ENCODE results near the gene GPHA2.
"Not testable (repeated sequence)": the region's sequence is repeated elsewhere in the genome, so short reads cannot be mapped to it uniquely, and the experiment has no call there.

The GPHA2 gene

DNA sequence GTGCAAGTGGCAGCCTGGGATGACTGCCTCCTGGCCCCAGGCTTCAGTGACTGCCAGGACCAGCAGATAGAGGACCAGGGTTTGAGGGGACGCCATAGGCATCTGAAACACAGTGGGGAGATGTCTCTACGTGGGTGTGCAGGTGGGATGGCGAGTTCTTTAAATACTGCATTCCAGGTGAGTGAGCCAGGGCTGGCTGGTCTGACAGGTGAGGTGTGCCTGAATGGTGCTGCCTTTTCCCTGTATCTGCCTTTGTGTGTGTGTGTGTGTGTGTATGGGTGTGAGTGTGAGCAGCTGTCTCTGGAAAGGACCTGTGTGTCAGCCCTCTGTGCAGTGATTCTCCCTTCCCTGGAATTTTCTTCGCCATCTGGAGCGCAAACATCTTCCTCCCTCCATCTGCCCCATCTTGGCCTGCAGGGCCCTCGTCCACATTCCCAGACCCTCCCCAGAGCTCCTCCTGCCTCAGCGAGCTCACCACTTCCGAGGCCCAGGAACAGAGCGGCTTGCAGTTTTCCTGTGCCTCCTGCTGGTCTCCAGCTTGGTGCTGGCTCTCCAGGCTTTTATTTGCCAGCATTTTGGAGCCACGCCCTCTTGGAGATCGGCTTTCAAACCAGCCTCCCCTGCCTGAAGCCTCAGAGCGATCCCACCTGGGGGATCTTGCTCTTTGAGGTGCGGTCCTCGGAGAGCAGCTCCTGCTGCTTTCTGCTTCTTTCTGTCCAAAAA, at the start of gene GPHA2:
Gene GPHA2 (minus strand): TSS at position 535 of the 723 bp plus-strand sequence. CDS start 433 bp downstream, at position 102.
- no peak for DNase-seq

GRCh38 chr11:64983339-64983738, 47.6 kb upstream of the GPHA2 start:
- DNase-seq, result not testable (repeated sequence)

GRCh38 chr11:64976651-64977050, 41.0 kb upstream of the GPHA2 start:
- no peak for DNase-seq

GRCh38 chr11:64974124-64974523, 38.4 kb upstream of the GPHA2 start:
- DNase-seq, result no peak

DNA sequence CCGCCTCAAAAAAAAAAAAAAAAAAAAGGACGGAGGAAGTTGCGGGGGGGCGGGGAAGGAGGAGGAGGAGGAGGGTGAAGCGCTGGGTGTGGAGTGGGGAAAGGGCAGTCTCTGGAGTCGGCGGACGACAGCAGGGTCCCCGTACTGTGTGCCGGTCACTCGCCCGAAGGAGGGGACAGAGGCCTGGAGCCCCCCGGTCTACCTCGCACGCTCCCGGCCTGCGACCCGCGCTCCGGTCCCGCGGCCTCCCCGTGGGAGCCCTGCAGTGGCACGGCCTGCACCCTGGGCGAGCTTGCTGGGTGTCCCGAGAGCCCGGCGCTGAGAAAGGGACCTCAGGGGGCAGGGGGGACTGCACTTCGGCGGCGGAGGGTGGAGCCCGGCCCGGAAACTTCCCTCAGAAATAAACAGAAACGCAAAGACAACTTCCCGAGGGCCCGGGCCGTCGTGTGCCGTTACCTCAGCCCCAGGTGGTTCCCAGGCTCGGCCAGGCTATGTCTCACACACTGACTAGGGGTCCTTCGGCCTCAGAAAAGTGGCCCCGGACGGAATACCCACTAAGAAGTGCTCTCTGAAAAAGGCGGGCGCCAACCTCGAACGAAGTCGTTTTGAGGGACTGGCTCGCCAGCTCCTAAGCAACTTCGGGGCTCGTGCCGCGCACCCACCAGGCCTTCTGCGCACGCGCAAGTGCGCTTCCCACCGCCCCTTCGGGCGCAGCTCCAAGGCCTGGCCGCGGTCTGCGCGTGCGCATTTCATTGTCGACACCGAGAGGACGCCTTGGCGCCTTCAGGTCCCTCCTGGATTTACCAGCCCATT, 35.9 kb upstream of the GPHA2 start, which contains the start of gene MAJIN:
Gene MAJIN (minus strand): TSS at position 688 of the 813 bp plus-strand sequence. CDS start 12,703 bp downstream, outside the sequence.
- no peak for DNase-seq

GRCh38 chr11:64970731-64971151, 35.0 kb upstream of the GPHA2 start:
- DNase-seq, result no peak

DNA sequence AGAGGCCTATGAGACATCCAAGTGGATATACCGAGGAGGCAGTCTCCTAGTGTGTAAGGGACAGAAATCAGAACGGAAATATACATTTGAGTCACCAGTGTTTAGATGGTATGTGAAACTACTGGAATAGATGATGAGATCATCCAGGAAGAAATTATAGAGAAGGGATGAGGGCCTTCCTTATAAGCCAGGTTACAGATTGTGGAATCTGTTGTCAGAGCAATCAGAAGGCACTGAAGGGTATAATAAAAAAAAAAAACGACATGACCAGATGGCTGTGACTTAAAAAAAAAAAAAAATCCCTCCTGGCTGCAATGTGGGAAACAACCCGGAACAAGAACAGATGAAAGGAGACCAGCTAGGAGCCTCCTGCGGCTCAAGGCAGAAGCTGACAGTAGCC, 33.5 kb upstream of the GPHA2 start:
- no peak for DNase-seq

DNA sequence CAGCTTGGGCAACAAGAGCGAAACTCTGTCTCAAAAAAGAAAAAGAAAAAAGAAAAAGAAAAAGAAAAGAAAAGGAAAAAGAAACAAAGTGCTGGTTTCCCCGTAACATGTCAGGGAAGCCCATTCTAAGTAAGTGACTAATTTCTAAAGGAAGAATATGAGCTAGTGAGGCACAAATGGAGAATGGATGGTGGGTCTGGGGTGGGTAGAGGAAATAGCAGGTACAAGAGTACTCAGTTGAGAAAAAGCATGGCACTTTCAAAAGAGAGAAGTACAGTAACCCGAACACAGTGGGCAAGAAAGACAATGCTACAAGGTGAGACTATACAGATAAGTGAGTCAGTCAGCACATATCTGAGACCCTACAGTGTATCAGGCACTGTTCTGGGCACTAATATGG, 31.7 kb upstream of the GPHA2 start:
- DNase-seq, result no peak

DNA sequence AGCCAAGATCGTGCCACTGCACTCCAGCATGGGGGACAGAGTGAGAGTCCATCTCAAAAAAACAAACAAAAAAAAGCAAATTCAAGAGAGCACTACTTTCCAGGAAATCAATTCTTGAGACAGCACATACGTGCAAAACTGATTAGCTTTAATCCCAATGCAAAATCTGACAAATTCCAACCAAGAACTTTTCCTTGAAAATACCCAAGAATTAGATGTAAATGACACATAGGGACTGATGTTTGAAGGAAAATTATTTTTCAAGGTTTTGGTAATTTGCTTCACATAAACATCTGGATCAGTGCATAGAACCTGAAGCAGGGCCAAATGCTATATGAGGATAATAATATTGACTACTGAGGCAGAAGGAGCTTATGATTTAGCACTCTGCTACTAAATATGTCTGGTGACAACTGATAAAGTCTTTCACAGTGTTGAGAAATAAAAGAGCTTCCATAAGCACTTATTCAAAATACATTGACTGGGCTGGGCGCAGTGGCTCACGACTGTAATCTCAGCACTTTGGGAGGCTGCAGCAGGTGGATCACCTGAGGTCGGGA, 27.5 kb upstream of the GPHA2 start:
- no peak for DNase-seq

DNA sequence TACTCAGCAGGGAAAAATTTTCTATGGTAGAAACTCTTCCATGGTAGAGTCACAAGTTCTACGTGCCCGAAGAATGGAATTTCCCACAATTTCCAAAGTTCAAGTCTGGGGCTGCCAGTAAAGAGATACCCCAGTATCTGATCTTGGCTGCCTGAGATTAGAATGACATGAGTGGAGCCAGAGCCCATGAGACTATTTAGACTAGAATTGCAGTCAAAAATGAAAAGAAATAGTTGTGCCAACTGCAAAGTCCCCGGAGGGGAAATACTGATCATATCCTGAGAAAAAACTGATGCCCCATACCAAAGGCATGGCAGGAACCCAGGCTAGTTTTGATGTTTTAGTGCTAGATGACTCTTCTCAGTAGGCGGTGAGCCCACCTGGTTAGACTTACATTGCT, 25.0 kb upstream of the GPHA2 start:
- DNase-seq, result no peak

- DNase-seq, result no peak
Observed at GRCh38 chr11:64959498-64959897, 23.8 kb upstream of the GPHA2 start.

GRCh38 chr11:64954201-64954600, 18.5 kb upstream of the GPHA2 start:
- no peak for DNase-seq

GRCh38 chr11:64951529-64951928, 15.8 kb upstream of the GPHA2 start:
- no peak for DNase-seq

DNA sequence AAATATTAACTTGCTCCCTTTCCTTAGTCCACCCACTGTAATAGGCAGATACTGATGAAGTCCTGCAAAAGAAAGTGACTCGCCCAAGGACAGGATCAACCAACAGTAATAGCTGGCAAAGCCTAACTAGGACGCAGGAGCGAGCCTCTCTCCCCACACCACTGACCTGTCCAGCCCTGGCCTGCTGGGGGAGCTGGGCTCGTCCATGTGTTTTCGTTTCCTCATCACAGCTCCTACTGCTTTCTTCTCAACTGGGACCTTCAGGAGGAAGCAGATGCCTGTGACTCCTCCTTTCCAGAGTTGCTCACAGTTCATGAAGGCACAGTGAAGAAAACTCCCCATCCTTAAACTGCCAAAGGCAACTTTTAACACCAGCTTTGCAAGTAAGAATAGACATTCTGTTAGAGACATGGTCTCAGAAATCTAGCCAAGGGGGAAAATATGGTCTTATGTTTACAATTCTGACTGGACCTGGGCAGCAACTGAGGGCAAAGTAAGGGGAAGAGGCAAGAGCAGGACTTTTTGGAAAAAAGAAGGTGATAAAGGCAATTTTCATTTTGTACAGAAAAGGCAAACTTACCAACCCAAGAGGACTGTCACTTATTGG, 11.6 kb upstream of the GPHA2 start:
- no peak for DNase-seq

GRCh38 chr11:64936539-64936938, 846 bp upstream of the GPHA2 start:
- DNase-seq, result no peak

DNA sequence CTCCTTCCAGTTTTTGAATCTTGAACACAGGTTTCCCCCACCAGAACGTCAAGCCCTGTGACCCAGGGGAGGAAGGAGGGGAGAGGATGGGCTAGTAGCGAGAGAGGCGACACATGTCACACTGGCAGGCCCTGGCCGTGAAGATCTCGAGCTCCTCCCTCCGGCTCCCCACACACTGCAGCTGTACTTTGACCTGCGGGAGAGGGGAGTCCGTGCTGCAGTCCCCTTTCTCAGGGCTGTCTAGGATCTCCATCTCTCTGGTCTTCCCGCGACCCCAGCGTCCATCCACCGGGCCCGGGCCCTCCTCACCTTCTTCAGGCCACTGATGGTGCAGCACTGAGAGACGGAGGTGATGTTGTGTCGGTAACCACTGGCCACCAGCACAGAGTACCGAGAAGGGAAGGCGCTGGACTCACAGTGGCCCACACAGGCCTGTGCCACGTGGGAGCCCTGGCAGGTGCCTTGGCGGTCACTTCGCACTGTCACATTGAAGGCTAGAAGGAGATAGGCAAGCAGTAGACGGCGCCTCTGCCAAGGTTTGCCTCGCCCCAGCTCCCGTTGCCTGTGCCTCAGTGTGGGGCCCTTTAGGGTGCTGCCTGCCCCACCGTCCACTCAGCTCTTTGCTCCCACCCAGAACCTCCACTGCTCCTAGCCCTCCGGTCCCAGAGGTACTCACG, 873 bp downstream of the GPHA2 start:
- DNase-seq, result no peak

DNA sequence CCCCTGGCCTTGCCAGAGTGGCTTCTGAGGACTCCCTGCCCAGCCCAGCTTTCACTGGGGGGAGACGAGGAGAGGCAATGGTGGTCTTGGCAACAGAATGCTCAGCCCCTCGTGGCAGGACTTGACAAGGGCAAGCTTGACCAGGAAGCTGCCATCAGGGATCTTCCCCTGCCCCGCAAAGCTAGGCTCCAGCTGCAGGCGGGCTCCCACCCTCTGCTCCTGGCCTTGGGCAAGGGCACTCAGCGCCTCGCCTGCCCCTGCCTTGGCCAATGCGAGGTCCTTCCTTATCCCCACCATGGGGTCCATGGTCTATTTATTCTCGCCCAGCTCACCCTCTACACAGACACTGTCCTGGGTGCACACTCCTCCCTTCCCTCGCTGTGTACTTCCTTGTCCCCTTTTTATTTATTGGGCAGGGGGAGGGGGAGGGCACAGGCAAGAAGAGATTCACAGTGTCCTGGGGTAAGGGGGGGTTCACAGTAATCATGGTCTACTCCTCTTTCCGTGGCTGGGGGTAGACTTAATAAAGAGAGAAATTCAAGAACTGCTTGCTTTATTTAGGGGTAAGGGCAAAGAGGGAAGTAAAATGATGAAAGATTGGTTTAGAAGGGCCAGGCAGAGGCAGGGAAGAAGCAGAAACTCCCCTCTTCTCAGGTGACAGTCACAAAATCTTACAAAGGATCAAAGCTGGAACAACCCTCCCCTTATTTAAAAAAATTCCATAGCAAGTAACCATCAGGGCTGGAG, 1.6 kb downstream of the GPHA2 start:
- no peak for DNase-seq

DNA sequence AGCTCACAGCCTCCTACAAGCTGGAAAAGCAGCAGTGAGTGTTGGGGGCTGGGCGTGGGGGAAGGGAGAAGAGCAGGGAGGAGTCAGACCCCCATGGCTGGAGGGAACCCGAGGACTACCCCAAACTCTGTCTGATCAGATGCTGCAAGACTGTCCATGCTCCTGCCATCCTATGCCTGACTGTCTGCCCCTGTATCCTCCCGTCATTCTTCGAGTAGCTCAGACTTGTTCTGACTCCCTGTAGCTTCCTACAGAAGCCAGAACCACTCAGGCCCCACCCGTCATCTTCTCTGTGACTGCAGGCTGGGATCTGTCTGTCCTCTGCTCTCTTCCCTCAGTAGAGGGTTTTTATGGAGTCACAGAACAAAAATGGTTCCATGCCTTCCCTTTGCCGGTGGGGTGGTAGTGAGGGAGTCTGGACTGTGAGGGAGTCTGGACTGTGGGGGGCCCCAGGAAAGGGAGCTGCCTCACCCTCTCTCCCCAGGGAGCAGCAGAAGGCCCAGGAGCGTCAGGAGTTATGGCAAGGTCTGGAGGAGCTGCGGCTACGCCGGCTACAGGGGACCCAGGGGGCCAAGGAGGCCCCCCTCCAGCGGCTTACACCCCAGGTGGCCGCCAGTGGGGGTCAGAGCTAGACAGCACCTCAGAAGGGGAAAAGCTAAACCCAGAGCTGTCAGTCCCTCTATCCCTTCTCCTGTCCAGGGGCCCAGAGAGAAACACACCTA, 2.3 kb downstream of the GPHA2 start:
- no peak for DNase-seq

DNA sequence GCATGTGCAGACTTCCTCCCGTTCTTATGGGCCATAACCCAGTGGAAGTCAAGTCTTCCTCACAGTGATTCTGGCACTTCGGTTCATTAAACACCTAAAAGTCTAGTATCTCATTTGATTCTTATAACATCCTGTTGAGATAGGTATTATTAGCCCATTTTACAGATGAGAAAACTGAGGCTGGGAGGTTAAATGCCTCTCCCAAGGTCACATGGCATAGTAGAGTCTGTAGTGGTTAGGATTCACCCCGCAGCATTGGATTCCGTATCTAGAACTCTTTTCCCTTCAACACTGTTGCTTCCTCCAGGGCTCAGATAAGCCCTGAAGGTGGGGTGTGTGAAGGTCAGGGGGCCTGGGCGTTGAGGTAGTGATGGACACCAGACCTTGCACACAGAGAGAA, 3.4 kb downstream of the GPHA2 start:
- no peak for DNase-seq

DNA sequence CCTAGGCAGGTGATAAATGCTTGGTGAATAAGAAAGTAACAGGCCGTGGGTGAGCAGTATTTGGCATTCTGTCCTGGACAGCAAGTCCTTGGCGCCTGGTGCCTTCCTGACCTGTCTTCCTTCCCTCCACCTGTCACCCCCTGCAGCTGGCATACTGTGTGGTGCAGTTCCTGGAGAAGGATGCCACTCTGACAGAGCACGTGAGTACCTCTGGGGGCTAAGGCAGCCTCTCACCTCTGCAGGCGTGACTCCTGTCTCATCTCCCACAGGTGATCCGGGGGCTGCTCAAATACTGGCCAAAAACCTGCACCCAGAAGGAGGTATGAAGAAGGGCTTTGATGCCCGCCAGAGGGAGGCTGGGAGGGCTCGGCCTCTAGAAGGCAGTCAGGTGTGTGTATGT, 4.4 kb downstream of the GPHA2 start:
- DNase-seq, result no peak

DNA sequence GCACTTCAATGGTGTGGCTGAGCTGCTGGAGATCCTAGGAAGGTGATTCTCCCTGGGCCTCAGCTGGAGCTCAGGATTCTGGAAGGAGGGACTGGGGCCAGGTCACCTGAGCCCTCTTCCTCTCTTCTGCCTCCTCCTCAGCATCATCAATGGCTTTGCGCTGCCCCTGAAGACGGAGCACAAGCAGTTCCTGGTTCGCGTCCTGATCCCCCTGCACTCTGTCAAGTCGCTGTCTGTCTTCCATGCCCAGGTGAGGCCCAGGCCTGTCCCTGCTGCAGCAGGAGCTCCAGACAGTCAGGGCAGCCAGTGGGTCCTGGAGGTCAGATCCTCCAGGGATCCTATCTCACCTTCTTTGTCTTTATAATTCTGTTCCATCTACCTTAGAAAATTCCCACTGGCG, 5.4 kb downstream of the GPHA2 start:
- DNase-seq, result no peak

All from cortex of kidney (tissue), 1 donor.